ENCODE measurements around the gene NUTF2.
"Not testable (repeated sequence)": the region's sequence is repeated elsewhere in the genome, so short reads cannot be mapped to it uniquely, and the experiment has no call there.

The NUTF2 gene

DNA sequence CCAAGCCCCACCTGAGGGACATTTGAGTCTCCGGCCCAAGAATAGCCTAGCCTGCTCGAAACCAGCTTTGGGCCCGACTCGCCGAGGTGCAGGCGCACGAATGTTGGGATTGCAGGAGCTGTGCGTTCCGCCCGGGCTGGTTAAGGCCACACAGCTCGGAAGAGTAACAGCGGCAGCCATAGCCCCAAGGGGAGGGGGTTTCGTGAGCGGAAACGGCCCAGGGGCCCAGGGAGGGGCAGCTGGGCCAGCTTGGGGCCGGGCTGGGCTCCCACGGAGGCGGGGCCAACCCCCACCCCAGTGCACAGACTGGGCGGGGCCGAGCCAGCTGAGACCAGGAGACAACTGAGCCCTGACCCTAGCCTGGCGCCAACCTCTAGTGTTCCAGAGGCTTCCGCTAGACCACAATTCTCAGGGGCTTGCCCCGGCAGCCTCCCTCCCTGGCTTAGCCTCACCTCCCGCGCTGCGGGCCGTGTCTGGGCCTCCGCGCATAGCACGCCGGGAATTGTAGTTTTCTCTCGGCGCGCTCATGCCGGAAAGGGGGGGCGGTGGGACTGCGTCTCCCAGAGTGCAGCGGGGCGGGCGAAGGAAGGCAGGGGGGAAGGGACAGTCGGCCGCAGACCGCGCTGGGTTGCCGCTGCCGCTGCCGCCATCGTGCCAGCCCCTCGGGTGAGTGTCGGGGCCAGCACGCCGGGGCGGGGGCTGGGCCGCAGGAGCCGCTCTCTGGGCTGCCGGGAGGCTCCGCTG lies at the start of gene NUTF2:
TSS of gene NUTF2 (plus strand) at position 614 of the 744 bp plus-strand sequence. CDS start 18,198 bp downstream, outside the sequence.
- DNase-seq = peak; percentile 94

- DNase-seq = no peak
Observed at GRCh38 chr16:67800338-67800926, 46.3 kb upstream of the NUTF2 start.

DNA sequence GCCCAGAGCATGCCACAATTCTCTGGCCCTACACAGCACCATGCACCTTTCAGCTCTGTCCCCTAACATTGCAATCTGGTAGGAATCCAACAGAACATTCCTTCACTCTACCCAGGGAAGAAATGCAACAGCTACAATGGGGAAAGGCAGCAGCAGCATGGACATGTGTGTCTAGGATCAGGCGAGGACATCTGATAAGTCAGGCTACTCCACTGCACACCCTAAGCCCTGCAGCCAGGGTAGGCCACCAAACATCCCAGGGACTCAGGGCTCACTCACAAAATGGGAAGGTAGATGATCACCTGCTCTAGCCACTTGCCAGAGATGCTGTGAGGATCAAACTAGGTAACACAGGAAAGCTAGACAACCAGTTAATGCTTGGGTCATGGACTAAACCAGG lies 45.5 kb upstream of the NUTF2 start:
- no peak for DNase-seq

DNA sequence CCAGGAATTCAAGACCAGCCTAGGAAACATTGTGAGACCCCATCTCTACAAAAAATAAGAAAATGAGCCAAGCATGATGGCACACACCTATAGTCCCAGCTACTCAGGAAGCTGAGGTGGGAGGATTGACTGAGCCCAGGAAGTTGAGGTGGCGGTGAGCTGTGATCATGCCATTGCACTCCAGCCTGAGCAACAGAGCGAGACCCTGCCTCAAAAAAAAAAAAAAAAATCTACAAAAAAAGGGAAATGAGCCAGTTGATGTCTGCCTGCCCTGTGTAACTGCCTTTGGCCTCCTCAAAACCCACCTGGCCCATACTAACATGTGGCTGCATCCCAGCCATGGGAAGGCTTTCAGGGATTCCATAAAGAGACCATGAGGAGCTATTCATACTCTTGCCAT lies 44.9 kb upstream of the NUTF2 start:
- DNase-seq = no peak

DNA sequence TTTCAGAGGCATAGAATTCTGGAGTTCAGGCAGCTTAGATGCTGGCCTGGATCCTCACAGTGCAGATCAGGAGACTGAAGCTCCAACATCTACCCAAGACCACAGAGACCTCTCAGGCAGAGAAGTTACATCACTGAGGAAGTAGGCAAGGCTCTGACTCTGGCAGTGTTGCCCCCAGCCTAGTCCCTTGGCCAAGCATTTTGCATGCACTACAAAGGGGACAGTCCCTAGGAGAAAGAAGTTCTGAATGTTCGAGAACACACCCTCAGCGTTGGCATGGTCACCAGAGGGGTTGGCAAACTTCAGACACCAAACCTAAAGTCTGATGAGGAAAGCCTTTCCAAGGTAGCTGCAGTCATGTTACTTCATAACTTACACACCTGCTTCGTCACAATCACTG lies 42.8 kb upstream of the NUTF2 start:
- DNase-seq = no peak

DNA sequence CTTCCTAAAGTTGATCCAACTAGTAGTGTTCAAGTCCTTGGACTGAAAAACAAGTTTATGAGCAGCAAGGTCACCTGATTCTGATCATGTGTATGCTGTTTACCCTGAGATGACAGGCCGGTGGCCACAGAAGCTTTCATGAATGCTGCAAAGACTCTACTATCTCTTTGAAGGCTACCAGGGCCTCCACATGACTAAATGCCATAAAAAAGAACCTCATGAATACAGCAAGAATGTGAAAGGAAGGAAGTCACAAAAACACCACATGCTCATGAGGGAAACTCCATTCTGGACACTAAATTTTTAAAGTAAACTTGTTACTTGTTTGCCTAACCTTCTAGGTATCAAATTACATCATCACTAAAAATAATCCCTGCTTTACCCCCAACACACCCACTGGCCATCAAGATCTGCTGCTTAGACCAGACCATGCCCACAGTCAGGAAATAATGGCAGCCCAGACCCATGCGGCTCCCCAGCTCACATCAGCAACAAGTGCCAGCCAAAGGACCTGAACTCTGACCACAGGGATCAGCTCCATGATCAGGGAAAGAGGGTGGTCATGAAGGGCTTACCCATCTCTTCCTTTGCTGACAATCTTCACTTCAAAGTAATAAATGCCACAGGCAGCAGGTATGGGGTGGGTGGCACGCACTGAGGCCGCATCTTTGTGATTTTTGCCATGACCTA lies 41.7 kb upstream of the NUTF2 start:
- no peak for DNase-seq

- no peak for DNase-seq
Observed at GRCh38 chr16:67805718-67806427, 40.9 kb upstream of the NUTF2 start.

- peak; percentile 99 for DNase-seq
Observed at GRCh38 chr16:67806428-67807147, 40.1 kb upstream of the NUTF2 start, which contains the start of the genes RANBP10 and TSNAXIP1. TSS of gene RANBP10 (minus strand) at chr16:67806560. CDS start at chr16:67806536, 24 bp downstream. TSS of gene TSNAXIP1 (plus strand) at chr16:67806889. CDS start at chr16:67807150, 261 bp downstream.

- no peak for DNase-seq
Observed at GRCh38 chr16:67807148-67807682, 39.5 kb upstream of the NUTF2 start.

DNA sequence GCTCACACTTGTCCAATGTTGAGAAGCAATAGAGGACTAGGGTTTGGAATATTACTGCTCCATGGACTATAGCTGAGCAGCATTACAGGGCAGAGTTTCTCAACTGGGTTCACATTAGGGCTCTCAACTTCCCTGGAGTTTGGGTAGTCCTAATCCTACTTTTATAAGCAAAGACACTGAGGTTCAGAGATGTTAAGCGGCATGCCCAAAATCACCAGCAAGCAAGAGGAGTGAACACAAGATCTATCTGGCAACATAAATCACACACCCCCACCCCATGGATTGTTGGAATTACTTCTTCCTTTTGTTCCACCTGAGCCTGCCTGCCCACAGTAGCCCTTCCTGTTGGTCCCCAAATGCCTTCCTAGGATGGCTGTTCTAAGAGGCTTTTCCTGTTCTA lies 34.8 kb upstream of the NUTF2 start:
- DNase-seq = no peak

DNA sequence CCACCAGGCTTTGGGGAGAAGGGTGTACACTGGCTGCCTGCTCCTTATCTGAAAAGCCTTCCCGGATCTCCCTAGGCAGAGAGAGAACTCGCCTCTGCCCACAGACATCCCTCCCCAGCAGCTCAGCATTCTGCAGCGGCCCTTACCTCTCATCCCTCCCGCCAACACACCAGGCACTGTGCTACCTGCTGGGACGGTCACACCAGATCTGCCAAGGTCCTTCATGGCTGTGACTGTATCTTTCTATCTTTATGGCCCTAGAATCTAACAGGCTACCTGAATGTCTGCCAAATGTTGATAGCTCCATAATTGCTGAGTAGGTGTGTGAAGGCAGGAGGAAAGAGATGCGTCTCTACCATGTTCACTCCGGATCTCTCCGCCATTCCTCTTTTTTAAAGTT lies 32.2 kb upstream of the NUTF2 start:
- no peak for DNase-seq

GRCh38 chr16:67820608-67821259 lies 26.0 kb upstream of the NUTF2 start:
- DNase-seq = no peak

GRCh38 chr16:67822511-67822910 lies 24.2 kb upstream of the NUTF2 start:
- DNase-seq = no peak

- no peak for DNase-seq
Observed at GRCh38 chr16:67825119-67825518, 21.6 kb upstream of the NUTF2 start.

- DNase-seq = no peak
Observed at GRCh38 chr16:67825906-67826305, 20.8 kb upstream of the NUTF2 start.

DNA sequence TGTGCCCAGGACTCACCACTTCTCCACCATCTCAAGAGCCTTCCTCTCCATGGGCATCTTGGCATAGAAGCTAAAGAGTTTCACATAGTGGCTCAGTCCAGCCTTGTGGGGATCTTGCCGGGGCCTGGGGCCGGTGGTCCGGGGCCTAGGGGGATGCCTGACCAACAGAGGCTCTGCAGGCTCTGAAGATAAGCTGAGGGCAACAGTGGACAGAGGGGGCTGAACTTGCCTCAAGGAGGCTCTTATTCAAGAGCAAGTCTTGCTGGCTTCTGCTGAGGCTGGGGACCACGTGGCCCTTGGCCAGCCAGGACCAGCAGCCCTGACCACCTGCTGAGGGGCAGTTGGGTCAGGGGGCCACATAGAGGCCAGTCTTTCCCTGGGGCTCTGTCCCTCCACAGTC lies 18.1 kb upstream of the NUTF2 start:
- DNase-seq = no peak

DNA sequence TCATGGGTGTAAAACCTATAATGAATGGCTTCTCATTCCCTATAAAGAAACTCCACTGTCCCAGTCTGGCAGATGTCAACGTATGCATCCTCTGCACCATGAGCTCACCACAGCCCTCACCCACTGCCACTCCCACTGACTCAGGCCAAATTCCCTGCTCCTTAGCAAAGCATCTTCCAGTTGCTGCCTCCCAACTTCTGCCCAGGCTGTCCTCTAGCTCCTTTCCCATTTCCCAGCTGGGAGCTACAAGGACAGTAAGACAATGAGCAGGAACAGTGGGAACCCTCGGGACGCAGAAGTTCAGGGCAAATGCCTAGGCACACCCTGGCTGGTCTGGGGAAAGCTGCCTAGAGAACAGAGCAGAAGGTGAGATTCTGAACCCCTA lies 13.7 kb upstream of the NUTF2 start:
- DNase-seq = no peak

DNA sequence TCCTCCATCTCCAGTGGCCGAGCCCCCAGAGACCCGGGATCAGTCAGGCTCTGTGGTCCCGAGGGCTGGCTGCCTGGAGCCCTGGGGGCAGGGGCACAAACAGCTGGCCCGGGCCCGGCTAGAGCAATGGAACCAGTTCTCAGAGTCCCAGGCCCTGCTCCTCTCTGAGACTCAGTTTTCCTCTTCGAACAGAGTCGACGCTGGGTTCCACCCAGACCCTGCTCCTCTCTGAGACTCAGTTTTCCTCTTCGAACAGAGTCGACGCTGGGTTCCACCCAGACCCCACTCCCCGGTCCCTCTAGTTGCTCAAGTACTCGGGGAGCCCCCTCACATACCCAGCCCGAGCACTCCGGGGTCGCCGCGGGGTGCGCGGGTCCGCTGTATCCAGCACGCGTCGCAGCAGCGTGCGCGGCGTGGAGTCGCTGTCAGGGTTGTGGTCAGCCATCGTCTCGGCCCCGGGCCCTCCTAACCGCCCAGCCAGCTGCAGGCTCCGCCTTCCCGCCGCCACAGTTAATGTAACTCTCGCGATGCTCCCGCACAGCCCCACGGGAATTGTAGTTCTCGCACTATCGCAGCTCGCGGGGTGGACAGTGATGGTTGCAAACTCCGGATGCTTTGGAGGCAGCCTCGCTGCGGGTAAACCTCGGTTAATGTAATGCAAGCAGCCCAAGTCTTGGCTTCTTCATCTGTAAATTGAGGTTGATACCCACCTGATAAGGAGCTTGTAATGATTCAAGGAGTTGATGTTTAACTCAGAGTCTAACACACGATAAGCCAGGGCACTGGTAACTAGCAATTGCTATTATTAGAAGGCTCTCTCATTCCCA lies 13.1 kb upstream of the NUTF2 start:
- DNase-seq = peak; percentile 59

GRCh38 chr16:67834242-67834614 lies 12.5 kb upstream of the NUTF2 start:
- no peak for DNase-seq

DNA sequence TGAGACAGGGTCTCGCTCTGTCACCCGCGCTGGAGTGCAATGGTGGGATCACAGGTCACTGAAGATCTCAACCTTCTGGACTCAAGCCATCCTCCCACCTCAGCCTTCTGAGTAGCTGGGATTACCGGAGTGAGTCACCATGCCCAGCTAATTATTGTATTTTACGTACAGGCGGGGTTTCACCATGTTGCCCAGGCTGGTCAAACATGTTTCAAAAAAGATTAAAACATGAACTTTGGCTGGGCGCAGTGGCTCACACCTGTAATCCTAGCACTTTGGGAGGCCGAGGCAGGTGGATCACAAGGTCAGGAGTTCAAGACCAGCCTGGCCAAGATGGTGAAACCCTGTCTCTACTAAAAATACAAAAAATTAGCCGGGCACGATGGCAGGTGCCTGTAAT lies 9.5 kb upstream of the NUTF2 start:
- DNase-seq = not testable (repeated sequence)

DNA sequence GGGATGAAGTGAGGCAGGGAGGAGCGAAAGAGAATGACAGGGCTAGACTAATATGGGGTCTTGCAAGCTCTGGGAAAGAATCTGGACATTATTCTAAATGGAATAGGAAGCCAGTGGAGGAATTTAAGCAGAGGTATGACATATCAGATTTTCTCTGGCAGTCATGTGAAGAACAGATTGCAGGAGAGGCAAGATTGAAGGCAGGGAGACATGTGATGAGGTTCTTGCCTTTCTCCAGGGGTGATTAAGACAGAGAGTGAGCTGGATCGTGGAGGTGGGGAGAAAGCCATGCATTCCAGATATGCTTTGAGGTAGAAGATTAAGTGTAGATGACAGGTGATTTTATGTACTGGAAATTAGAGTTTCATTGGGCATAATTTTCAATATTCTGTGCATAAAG lies 8.9 kb upstream of the NUTF2 start:
- no peak for DNase-seq

Data from DMS153 (cell line).